Skeletal muscle cell (primary cell): ENCODE results near the gene ENAH.
A peak's percentile ranks its signal among the peaks of the same experiment; 100 is the strongest.

Source experiments
- DNase-seq: peaks from one replicate; pipeline ENCODE4 v3.0.0-alpha.2; 2010; ENCODE audit warnings: low read depth
- H3K4me3 ChIP-seq: 2 replicates; pipeline ENCODE4 v1.5.1; 2011; ENCODE audit warnings: low read depth, mild to moderate bottlenecking, control low read depth, low read length, moderate library complexity

The ENAH gene

DNA sequence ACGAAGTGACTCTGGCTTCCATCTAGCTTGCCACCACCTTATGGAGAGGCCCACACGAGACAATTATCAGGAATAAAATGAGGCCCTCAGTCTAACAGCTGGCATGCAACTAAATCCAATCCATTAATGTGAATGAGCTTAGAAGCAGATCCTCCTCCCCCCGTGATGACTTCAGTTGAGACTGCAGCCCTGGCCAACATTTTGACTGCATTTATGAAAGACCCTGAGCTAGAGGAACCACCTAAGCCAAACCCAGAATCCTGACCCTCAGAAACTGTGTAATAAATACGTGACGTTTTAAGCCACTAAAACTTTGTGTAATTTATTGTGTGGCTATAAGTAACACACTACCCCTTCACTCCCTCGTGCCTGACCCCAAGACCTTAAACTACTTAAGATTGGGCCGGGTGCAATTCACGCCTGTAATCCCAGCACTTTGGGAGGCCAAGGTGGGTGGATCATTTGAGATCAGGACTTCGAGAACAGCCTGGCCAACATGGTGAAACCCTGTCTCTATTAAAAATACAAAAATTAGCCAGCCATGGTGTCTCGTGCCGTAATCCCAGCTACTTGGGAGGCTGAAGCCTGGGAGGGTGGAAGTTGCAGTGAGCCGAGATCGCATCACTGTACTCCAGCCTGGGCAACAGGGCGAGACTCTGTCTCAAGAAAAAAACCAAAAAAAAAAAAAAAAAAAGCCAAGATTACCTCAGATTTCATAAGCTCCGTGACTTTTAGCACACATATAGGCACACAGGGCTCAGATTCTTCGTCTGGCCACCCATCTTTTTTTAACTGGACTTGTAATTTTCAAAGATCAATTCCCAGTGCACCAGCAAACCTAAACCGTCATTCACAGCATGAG lies 72.5 kb downstream of the ENAH start:
- H3K4me3 ChIP-seq: no peak overlapping the region
- DNase-seq: no peak

DNA sequence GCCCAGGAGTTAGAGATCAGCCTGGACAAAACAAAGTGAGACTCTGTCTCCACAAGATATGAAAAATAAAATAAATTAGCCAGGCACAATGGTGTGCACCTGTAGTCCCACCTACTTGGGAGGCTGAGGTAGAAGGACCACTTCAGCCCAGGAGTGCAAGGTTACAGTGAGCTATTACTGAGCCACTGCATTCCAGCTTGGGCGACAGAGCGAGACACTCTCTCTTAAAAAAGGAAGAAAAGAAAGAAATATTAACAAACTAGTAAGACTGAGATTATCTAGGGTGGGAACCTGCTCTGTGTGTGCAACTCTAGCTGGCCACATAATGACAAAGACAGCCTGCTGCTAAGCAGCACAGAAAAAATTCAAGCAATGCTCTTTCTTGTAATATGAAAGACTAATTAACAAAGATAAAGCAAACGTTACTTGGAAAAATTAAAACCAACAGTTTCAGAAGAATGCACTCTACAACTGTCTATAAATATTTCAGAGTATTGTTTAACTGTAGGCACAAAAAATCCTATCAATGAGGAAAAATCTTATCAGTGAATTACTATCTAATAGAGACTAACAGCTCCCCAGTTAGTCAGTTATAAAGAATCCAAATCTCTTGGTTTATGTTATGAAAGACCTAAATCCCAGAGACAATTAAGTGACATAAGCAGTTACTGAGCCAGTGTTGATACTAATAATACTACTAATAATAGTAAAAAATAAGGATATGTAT lies 74.5 kb downstream of the ENAH start:
- no peak for DNase-seq
- H3K4me3 ChIP-seq: no peak overlapping the region

DNA sequence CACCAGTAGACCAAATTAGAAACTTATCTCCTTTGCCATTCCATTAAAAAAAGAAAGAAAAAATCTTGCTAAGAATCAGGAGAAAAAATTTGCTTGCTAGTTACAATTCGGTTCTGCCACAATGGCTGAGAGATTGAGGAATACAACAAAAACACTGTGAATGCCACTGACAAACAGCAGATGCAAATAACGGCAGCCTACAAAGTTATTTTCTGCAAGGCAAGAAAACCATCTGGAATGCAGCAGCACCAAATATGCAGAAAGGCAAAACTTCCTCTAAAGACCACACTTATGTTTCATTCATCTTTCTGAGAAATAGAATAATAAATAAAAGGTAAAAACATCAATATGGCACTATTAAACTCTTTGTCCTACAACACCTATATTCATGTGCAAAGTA lies 75.7 kb downstream of the ENAH start:
- H3K4me3 ChIP-seq: no peak overlapping the region
- no peak for DNase-seq

DNA sequence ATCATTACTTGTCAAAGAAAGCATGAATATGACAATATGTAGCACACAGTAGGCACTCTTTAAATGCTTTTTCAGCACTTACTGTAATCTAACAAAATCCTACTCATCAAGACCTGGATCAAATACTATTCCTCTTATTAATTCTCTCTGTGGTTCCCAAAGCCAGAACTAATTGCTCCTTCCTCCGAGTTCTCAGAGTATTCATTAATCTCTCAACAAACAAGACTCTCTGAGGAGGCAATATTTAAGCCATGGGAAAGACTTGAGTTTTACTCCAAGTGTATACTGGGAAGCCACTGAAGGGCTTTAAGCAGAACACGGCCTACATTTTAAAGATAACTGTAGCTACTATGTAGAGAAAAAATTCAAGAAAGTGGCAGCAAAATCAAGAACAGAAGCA lies 79.7 kb downstream of the ENAH start:
- DNase-seq: no peak
- no peak overlapping the region for H3K4me3 ChIP-seq

DNA sequence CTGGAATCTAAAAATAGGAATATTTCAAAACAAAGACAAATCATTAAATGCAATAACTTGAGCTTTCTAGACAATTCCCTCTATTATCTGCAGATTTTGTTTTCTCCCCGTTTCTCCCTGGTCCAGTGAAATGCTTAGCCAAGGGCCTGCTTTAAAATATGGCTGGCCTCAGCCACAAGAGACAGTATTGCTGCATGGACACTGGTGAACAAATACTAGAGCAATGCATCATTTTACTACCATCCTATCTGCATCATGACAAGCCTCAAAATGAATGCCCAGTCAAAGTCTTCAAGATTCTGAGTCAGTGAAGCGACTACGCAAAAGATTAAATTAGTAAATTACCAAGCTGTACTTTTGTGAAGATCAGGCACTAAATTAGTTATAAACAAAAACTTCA lies 80.5 kb downstream of the ENAH start:
- peak; percentile 25 for DNase-seq
- no peak overlapping the region for H3K4me3 ChIP-seq

DNA sequence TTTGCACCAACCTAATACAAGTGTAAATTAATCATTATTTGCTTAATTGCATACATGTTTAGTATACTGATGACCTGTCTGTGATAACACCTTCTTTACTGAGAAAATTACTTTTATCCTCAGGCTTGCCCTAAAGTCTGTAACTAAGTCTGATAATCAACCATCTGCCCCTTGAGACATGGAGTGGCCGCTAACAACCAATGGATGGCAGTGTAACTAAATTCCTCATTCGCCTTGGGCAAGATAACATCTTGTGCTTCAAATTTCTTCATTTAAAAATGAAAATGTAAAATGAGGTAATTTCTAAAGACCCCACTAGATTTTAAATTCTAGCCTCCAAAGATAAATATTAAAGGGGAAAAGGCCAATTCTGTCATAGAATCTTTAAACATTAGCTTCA lies 85.1 kb downstream of the ENAH start:
- no peak overlapping the region for H3K4me3 ChIP-seq
- DNase-seq: no peak

DNA sequence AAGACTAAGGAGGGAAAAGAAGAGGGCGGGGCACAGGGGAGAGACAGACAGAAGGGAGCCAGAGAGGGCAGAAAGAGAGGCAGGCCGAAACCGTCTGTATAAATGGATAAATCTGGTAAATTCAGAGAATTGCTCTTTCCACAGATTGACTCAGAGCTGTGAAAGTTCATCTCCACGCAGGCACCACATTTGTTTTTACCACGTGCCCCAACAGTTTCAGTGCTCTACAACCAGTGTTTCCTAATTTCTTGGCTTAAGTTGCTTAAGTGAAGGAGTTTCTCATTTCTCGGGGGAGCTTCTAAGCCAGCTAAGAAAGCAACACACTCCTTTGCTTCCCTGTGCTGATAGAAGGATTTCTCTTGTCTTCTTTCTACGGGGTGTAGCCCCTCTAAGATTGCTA lies 87.1 kb downstream of the ENAH start:
- no peak overlapping the region for H3K4me3 ChIP-seq
- peak; percentile 61 for DNase-seq

DNA sequence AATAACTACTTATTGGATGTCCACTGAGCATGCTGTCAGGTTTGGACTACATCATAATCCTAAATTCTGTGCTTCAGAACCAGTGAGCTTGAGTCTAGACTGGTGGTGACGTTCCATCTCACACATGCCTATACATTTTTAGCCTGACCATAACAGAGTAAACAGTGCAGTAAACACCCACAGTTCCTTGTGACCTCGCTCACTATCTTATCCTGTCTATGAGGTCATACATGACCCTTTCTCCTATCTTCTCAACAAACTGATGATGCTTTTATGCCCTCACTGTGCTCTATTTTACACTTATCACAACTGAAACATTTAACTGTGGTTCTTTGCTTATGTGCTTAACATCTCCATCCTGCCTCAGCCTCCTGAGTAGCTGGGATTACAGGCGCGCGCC lies 91.2 kb downstream of the ENAH start:
- no peak for DNase-seq
- H3K4me3 ChIP-seq: no peak overlapping the region

DNA sequence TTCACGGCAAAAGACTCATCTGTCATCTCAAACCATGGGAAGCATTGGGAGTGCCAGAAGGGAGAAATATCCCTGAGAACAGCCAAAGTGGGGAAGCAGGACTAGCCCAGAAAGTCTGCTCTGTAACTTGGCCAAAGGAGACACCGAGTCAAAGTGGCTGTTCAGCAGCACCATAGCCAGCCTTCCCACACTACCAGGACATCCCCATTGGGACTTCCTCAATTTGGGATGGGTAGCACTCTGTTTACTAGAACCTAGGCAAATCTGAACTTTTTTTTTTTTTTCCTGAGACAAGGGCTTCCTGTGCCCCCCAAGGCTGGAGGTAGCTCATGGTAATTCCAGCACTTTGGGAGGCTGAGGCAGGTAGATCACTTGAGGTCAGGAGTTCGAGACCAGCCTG lies 93.0 kb downstream of the ENAH start:
- no peak for DNase-seq
- H3K4me3 ChIP-seq: no peak overlapping the region

DNA sequence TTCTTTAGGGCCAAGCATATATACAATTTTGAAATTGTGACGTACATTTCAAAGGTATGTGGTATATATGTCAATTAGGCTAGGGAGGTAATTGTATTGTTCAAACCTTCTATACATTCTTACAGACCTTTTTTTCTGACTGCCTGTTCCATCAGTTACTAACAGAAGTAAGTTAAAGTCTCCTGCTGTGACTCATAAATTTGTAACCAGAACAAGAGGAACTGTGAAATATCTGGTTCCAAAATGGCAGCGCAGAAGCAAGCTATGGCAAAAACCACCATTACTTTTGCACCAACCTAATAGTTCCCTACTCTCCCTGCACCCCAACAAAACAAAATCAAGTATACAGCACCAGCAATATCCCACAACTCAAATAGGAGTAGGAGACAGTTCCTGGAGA lies 93.6 kb downstream of the ENAH start:
- no peak for DNase-seq
- no peak overlapping the region for H3K4me3 ChIP-seq

DNA sequence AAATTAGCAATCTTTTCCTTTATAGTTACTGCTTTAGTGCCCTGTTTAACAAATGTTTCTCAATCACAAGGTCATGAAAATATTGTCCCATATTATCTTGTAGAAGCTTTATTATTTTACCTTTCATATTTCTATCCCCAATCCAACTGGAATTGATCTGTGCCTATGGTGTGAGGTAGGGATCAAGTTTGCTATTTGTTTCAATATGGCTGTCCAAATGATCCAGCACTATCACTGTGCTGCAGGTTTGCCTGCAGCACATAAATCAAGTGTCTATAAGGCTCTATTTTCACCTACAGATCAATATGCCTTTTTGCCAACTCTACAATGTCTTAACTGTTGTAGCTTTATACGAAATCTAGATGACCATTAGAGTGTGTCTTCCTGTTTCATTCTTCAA lies 96.2 kb downstream of the ENAH start:
- no peak overlapping the region for H3K4me3 ChIP-seq
- no peak for DNase-seq

DNA sequence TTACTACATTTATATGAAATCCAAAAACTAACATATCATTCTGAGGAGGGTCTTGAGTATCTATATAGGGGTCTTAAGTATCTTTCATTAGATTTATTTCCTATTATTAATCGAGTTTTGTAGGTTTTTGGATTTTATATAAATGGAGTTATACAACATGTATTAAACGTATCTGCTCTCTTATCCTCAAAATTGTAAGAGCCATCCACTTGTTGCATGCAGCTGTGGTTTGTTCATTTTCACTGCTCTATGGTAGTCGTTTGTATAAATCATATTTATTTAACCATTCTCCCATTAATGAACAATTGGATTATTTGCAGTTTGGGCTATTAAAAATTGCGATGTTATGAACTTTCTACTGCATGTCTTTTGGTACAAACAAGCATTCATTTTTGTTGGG lies 97.1 kb downstream of the ENAH start:
- no peak for DNase-seq
- H3K4me3 ChIP-seq: no peak overlapping the region

DNA sequence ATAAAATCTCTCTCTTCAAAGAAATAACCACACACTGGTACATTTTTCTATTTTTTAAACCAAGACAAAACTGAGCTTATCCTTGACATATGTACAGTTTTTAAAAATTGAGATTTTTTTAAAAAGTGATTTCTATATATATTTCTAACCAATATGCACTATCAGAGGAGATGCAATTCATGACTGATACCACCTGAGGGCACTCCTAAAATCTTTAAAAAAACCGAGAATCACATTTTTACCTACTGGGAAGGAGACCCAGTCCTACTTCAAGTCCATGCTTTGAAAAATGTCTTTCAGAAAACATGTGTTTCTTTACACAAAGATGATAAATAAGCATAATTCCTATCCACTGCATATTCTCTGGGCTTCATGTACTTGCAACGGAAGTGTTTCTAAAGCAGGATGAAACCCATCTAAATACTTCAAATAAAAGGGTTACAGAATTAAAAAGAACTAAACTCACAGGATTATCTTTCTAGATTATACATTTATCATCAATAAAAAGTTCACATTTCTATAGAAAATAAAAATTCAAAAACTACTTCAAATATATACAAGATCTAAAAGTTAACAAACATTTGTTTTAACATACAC lies 98.6 kb downstream of the ENAH start:
- no peak overlapping the region for H3K4me3 ChIP-seq
- no peak for DNase-seq

DNA sequence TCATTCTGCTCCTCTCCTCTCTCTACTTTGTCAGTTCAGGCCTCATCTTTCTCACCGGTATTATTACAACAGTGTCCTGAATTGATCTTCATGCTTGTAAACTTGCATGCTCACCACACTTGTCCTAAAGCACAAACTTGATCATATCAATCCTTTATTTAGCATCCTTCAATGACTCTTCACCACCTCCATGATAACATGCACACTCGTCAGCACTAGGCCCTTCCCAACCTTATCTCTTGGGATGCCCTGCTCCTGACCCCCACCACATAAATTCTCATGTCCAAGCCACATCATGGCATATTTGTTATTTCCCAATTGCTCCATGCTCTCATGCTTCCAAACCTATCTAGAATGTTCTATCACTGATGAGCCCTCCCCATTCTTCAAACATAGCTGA lies 103.1 kb downstream of the ENAH start:
- DNase-seq: no peak
- no peak overlapping the region for H3K4me3 ChIP-seq

DNA sequence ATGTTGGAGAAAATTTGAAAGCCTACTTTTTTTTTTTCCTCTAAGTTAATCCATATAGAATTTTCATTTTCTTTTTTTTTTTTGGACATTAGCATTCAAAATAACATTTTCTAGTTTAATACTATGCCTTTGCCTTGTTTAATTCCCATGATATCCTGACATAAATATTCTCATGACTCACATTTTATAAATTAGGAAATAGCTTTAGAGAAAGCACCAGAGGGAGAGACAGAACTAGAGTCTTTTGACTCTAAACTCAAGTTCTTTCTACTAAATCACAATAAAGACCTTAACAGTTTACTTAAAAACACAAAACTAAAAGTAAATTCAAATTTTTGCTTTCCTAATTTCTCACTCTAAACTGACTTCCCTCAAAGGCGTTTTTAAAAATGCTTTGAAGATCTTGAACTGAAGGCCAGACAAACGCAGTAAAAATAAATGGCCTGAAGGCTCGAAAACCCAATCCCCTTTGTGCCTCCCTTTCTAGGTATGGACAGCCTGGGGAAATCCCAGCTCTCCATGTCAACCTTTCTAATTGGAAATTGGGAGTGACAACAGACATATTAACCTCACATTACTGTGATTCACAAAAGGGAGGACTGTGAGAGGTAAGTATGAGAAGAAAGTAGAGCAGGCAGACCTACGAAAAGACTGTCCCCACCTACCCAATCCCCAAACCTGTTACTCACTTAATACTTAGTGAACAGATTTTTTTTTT lies 104.6 kb downstream of the ENAH start:
- no peak overlapping the region for H3K4me3 ChIP-seq
- DNase-seq: no peak

DNA sequence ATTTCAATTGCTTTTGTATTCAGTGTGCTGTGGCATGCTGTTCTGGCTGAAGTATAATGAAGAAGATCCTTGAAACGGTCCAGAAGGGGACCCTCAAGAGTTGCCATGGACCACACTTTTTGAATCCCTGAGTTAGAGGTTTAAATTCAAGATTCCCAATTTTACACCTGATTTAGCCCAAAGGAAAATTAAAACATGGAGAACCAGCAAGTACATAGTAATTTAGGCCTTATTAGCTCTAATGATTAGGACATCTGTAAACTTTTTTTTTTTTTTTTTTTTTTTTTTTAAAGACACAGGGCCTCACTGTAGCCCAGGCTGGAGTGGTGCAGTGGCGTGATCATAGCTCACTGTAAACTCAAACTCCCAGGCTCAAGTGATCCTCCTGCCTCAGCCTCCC lies 107.3 kb downstream of the ENAH start:
- no peak for DNase-seq
- H3K4me3 ChIP-seq: no peak overlapping the region

DNA sequence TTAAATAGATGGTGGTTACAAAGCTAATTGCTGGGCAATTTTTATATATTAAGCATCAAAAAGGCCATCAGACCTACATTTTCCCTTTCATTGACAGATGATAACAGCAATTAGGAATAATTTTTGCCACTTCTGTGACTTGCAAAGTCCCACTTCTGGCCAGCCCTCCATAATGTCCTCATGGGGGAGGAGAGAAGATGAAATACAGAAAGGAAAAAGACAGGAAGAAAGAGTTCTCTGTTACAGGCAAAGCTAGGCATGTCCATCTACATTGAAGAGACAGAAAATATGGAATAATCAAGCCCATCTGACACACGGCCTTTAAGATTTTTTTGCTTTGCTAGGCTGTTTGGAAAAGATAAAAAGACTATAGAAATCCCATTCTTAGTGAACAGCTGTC lies 108.0 kb downstream of the ENAH start:
- DNase-seq: no peak
- no peak overlapping the region for H3K4me3 ChIP-seq

DNA sequence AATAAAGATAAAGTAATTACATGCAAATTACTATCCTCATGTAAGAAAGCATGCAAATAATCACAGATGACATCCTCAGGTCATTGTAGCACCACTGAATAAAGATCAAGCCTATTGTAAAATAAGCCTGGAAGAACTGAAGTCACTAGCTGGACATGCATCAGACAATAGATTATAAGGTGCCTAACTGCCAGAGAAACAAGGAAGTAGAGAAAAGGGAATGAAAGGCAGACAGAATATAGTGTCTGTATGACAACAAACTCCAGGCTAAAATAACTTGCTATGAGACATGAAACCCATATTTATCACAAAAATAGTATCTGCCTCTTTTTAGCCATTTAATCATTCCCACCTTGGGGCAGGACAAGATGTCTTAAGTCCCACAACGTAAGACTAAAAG lies 108.7 kb downstream of the ENAH start:
- no peak overlapping the region for H3K4me3 ChIP-seq
- DNase-seq: no peak

DNA sequence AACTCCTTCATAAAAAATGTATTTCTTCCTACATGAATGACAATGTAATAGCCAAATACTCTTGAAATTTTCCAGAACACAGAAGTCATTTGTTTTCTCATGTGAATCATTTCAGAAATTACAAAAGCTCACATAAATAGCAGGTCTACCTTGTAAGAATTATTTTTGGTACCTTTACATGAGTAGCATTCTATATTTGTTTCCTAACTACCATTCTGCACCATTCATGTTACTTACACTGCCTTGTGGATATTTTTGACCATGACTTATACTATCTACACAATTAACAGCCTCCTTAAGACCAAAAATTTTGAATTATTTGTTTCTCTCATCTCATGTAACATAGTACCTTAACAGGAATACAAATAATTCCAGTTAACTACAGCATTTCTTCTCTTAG lies 109.6 kb downstream of the ENAH start:
- no peak for DNase-seq
- H3K4me3 ChIP-seq: no peak overlapping the region

DNA sequence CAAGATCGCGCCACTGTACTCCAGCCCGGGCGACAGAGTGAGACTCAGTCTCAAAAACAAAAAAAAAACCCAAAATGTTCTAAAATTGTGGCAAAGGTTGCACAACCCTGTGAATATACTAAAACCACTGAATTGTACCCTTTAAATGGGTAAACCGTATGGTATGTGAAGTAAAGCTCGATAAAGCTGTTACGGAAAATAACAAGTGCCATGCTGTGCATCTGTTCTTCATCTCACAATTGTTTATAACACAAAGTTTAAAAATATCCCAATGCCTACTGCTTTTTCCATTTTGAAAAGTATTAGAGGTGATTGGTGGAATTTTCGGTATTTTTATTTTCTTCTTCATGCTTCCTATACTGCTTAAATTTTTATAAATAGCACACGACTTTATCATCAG lies 111.5 kb downstream of the ENAH start:
- H3K4me3 ChIP-seq: no peak overlapping the region
- no peak for DNase-seq
